Measurements from ENCODE around the gene C11orf58.

Gene C11orf58

GRCh38 chr11:16727806-16728205, 10.6 kb upstream of the C11orf58 start:
- TF ChIP-seq USF1 (IDR thresholded peaks at IDR 0.05) (no peak), FOXM1 (IDR thresholded peaks at IDR 0.05; ENCODE audit: borderline replicate concordance, low read depth) (no peak), ZBTB7A (IDR thresholded peaks at IDR 0.05; ENCODE audit: low read depth) (no peak), TCF12 (IDR thresholded peaks at IDR 0.05; ENCODE audit: low read depth) (no peak), EP300 (IDR thresholded peaks at IDR 0.05; ENCODE audit: borderline replicate concordance) (no peak), MAX (IDR thresholded peaks at IDR 0.05) (no peak), TEAD4 (IDR thresholded peaks at IDR 0.05) (no peak), TAF1 (IDR thresholded peaks at IDR 0.05; ENCODE audit: low read depth) (no peak), NFIC (IDR thresholded peaks at IDR 0.05) (no peak), CREB1 (IDR thresholded peaks at IDR 0.05; ENCODE audit: low read depth) (no peak), YY1 (IDR thresholded peaks at IDR 0.05; ENCODE audit: low read depth) (no peak), EGR1 (IDR thresholded peaks at IDR 0.05) (no peak), CEBPB (IDR thresholded peaks at IDR 0.05) (no peak)
- TF ChIP-seq, protein P1, sequence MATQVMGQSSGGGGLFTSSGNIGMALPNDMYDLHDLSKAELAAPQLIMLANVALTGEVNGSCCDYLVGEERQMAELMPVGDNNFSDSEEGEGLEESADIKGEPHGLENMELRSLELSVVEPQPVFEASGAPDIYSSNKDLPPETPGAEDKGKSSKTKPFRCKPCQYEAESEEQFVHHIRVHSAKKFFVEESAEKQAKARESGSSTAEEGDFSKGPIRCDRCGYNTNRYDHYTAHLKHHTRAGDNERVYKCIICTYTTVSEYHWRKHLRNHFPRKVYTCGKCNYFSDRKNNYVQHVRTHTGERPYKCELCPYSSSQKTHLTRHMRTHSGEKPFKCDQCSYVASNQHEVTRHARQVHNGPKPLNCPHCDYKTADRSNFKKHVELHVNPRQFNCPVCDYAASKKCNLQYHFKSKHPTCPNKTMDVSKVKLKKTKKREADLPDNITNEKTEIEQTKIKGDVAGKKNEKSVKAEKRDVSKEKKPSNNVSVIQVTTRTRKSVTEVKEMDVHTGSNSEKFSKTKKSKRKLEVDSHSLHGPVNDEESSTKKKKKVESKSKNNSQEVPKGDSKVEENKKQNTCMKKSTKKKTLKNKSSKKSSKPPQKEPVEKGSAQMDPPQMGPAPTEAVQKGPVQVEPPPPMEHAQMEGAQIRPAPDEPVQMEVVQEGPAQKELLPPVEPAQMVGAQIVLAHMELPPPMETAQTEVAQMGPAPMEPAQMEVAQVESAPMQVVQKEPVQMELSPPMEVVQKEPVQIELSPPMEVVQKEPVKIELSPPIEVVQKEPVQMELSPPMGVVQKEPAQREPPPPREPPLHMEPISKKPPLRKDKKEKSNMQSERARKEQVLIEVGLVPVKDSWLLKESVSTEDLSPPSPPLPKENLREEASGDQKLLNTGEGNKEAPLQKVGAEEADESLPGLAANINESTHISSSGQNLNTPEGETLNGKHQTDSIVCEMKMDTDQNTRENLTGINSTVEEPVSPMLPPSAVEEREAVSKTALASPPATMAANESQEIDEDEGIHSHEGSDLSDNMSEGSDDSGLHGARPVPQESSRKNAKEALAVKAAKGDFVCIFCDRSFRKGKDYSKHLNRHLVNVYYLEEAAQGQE (IDR thresholded peaks at IDR 0.05; ENCODE audit: low read depth), result no peak

GRCh38 chr11:16737818-16738192, 642 bp upstream of the C11orf58 start:
- TF ChIP-seq NFIC (IDR thresholded peaks at IDR 0.05), result no peak
- TF ChIP-seq FOXM1 (IDR thresholded peaks at IDR 0.05; ENCODE audit: borderline replicate concordance, low read depth), result no peak
- TF ChIP-seq ZBTB7A (IDR thresholded peaks at IDR 0.05; ENCODE audit: low read depth), result no peak
- TF ChIP-seq EGR1 (IDR thresholded peaks at IDR 0.05), result no peak
- no peak for TF ChIP-seq CEBPB (IDR thresholded peaks at IDR 0.05)
- TF ChIP-seq, protein P1 (IDR thresholded peaks at IDR 0.05; ENCODE audit: low read depth), result no peak
- TF ChIP-seq MAX (IDR thresholded peaks at IDR 0.05), result no peak; the same call in 1 of the 2 replicates
- TF ChIP-seq CREB1 (IDR thresholded peaks at IDR 0.05; ENCODE audit: low read depth), result no peak
- no peak for TF ChIP-seq EP300 (IDR thresholded peaks at IDR 0.05; ENCODE audit: borderline replicate concordance)

DNA sequence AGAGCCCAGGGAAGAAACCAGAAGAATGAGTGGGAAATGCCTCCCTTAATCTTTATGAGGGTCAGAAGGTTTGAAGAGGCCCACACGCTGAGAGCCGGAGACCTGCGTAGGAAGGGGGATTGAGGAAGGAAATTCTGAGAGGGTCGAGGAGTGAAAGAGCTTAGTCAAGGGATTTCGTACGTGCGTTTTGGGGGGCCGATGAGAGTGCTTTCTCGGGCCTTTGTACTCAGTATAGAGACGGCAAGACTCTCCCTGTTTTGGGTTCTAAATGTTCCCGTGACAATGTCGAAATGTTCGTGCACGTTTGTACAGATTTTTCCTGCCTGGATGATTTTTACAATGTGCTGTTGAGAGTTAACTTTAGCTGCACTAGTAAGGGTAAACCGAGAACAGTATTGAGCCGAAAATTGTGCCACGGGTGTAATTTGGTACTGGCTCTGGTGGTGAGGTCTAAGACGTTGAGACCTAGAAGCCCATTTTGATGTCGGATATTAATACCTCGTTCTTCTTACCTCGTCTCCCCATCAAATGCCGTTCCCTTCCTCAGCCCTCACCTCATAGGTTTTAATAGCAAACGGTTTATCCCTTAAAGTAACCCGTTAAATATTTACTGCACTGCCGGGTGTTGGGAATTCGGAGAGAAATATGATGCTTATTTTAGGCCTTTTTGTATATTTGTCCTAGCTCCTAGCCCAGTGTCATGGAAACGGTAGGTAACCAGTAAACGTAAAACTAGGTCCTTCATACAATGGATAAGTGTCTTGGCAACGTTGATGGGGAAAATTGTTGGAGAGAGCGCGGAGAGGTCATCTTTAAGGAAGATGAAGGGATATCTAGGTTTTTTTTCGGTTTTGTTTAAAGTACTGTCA, 734 bp downstream of the C11orf58 start:
- TF ChIP-seq NFIC (IDR thresholded peaks at IDR 0.05), result no peak
- TF ChIP-seq RAD21 (IDR thresholded peaks at IDR 0.05; ENCODE audit: low read depth), result no peak
- no peak for TF ChIP-seq USF1 (IDR thresholded peaks at IDR 0.05)
- TF ChIP-seq TCF12 (IDR thresholded peaks at IDR 0.05; ENCODE audit: low read depth), result no peak
- no peak for TF ChIP-seq EP300 (IDR thresholded peaks at IDR 0.05; ENCODE audit: borderline replicate concordance)
- TF ChIP-seq CREB1 (IDR thresholded peaks at IDR 0.05; ENCODE audit: low read depth), result no peak
- TF ChIP-seq YY1 (IDR thresholded peaks at IDR 0.05; ENCODE audit: low read depth), result no peak
- no peak for TF ChIP-seq TAF1 (IDR thresholded peaks at IDR 0.05; ENCODE audit: low read depth)
- no peak for TF ChIP-seq ZBTB7A (IDR thresholded peaks at IDR 0.05; ENCODE audit: low read depth)
- no peak for TF ChIP-seq CEBPB (IDR thresholded peaks at IDR 0.05)

DNA sequence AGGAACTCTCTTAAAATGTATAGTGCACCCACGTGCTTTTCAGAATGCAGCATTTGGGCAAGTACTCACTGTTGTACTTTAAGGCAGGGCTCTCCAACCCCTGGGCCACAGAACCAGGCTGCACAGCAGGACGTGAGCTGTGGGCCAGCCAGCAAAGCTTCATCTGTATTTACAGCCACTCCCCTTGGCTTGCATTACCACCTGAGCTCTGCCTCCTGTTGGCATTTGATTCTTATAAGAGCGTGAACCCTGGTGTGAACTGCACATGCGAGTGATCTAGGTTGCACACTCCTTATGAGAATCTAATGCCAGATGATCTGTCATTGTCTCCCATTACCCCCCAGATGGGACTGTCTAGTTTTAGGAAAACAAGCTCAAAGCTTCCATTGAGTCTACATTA, 3.0 kb downstream of the C11orf58 start:
- 0 out of 2 replicates have a peak, but pooled peaks have one; percentile 6 for TF ChIP-seq USF1 (IDR thresholded peaks at IDR 0.05)
- no peak for TF ChIP-seq FOXM1 (IDR thresholded peaks at IDR 0.05; ENCODE audit: borderline replicate concordance, low read depth)

DNA sequence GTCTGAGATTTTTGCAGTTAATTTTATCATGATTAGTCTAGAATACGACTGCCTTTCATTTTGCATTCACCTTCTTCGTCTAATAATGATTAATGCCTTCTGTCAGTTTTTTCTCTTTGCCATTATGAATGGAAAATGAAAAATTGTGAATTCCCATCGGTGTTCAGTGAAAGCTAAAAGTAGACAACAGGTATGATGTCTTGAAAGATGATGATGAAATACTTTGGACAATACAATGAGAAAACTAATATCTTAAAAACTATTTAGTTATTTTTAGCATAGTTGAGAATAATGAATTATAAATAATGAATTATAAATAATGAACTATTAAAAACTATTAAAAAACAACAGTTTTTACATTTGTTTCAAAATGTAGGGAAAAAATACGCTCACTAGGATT, 5.0 kb downstream of the C11orf58 start:
- TF ChIP-seq YY1 (IDR thresholded peaks at IDR 0.05; ENCODE audit: low read depth), result no peak
- TF ChIP-seq CEBPB (IDR thresholded peaks at IDR 0.05), result no peak
- TF ChIP-seq EP300 (IDR thresholded peaks at IDR 0.05; ENCODE audit: borderline replicate concordance), result no peak
- TF ChIP-seq TAF1 (IDR thresholded peaks at IDR 0.05; ENCODE audit: low read depth), result no peak
- TF ChIP-seq FOXM1 (IDR thresholded peaks at IDR 0.05; ENCODE audit: borderline replicate concordance, low read depth), result no peak
